Measurements from ENCODE around the gene P4HA2.
"Not testable (repeated sequence)": the region's sequence is repeated elsewhere in the genome, so short reads cannot be mapped to it uniquely, and the experiment has no call there.

P4HA2 gene

DNA sequence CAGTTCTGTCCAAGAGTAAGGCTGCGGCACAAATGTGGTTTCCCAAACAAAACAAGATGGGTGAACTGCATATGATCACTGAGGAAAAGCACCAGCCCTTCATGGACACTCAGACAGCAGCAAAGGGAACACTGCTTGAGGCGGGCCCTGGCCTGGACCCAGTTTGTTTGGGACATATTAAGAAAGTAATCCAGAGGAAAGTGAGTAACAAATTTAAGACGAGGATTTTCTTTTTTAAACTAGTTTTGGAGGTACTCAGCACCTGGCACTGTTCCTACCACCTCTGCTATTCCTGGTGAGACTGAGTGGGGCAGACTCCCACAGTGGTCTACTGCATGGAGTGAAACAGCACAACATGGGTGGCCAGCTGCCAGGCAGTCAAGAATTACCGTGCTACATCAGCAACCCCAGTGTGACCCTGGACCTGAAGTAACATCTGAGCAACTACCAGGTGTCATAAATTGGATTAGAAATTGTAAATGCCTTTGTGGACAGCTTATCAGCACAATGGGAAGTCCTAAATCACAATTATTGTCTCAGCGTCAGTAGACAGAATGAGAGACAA is 28.5 kb downstream of the P4HA2 start:
- DNase-seq (ENCODE audit: low read depth in 2 of 2) = no peak

DNA sequence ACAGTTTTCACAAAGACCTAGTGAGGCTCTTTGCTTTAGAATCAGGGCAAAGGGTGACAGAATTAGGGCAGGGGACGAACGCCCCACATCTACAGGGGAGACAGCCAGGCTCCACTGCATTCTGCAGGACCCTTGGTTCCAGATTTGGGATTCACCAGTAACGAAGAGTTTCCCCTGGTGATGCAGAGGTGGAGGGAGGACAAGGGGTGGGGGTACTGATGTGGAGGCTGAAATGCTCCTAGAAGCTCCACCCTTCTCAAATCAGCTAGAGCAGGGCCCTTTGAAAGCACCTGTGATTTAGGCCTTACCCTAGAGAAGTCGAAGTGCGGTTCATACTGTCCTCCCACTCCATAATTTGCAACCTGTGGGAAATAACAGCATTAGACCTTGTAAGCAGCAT is 29.1 kb downstream of the P4HA2 start:
- DNase-seq (ENCODE audit: low read depth in 2 of 2) = no peak

DNA sequence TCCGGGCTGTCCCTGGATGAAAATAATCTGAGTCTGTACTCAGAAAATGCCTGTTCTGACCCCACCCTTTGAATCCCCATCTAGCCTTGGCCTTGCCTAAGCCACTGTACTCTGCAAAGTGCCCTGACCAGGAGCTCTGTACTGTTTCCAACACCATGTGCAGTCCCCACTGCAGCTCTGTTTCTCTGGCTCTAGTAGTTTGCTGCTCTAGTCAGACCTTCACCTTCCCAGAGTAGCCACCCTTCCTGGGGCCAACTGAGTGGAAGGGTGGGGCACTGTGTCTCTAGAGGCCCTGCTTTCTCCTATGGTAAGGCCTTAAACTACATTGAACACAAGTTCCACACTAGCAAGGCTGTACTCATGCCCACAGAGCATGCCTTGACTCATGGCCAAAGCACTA is 31.9 kb downstream of the P4HA2 start:
- no peak for DNase-seq (ENCODE audit: low read depth in 2 of 2)

DNA sequence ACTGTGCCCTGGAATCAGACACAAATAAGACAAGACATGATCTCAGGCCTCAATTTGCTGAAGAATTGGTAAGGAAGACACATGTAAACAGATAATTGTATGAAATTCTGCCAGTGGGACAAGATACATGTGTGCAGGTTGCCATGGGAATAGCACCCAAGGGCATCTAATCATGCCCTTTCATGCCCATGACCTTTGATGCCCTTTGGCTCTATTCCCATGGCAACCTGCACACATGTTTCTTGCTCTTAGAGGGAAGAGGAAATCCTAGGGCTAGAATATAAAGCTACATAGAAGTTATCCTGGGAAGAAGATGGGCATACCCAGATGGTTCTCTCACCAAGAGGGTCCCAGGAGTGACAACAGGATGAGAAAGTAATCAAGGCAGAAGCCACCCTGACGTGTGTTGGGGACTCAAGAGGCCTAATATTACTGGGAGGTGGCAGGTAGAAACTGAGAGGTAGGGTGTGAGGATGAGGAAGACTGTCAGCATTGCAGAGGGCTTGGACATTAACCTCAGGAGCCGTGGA is 34.4 kb downstream of the P4HA2 start:
- no peak for DNase-seq (ENCODE audit: low read depth in 2 of 2)

DNA sequence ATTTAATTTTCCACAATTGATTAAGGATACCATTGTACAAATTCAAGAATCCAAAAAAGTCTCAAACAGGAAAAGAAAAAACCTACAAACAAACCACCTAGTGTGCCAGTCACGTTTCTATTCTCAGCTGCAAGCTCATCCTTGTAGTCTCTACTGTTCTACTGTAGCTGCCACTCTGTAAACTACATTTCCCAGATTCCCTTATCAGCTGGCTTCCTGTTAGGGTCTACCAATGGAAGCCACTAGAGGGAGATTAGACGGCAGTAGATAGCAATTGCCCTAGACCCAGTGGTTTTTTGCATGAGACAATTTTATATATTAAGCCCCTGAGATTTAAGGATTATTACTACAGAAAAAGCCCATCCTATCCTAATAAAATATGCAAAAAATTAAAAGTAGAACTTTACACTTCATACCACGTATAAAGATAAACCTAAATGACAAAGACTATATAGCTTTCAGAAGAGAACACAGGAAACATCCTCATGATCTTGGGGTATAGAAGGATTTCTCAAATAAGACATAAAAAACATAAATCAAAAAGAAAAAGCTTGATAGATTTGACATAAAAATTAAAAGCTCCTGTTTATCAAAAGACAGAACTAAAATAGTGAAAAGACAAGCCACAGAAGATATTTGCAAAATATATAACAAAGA is 37.4 kb downstream of the P4HA2 start:
- no peak for DNase-seq (ENCODE audit: low read depth in 2 of 2)

DNA sequence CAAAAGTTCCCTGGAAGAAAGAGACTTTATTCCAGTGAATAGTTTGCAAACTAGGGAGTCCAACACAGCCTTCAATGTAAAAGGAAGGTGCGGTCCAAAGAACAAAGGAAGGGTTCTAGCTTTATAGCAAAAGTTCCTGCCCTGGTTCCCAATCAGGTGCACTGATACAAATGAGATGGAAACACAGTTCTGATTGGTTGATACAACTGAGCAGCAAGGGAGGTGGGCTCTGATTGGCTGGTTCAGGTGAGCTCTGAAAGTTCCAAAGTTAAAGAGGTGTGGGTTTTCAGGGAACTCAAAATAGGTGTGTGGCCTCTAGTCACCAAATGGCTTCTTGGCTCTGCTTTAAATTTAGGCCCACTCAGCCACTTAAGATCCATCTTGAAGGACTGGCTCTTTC is 43.1 kb downstream of the P4HA2 start:
- DNase-seq (ENCODE audit: low read depth in 2 of 2) = no peak

DNA sequence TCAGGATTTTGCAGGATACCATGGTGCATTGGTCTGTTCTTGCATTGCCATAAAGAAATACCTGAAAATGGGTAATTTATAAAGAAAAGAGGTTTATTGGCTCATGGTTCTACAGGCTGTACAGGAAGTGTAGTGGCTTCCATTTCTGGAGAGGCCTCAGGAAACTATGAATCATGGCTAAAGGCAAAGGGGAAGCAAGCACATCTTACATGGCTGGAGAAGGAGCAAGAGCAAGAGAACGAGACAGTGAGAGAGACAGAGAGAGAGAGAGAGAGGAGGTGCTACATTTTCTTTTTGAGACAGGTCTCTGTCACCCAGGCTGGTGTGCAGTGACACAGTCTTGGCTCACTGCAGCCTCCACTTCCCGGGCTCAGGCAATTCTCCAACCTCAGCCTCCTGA is 43.9 kb downstream of the P4HA2 start:
- no peak for DNase-seq (ENCODE audit: low read depth in 2 of 2)

DNA sequence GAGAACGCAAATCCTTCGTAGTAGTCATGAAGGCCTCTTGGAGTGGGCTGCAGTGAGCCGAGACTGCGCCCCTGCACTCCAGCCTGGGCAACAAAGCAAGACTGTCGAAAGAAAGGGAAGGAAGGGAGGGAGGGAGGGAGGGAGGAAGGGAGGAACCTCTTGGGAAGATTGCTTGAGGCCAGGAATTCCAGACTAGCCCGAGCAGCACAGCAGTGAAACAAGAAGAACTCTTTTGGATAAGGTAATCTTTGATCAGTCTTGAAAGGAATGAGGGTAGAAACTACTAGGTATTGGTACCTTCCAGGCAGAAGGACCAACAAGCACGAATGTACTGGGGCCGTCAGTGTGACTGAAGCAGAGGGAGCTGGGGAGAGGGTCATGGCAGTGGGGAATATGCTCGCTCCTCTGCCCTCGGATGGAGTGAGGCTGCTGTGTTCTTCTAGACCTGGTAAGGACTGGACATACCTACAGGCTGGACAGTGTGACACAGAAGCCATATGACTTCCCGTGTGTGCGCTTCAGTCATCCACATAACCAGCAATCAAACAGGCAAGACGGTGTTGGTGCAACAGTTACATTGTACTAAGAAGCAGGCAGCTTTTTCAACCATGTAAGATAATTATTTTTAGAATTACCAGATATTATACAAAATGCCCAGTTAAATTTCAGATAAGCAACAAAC is 45.2 kb downstream of the P4HA2 start:
- no peak for DNase-seq (ENCODE audit: low read depth in 2 of 2)

DNA sequence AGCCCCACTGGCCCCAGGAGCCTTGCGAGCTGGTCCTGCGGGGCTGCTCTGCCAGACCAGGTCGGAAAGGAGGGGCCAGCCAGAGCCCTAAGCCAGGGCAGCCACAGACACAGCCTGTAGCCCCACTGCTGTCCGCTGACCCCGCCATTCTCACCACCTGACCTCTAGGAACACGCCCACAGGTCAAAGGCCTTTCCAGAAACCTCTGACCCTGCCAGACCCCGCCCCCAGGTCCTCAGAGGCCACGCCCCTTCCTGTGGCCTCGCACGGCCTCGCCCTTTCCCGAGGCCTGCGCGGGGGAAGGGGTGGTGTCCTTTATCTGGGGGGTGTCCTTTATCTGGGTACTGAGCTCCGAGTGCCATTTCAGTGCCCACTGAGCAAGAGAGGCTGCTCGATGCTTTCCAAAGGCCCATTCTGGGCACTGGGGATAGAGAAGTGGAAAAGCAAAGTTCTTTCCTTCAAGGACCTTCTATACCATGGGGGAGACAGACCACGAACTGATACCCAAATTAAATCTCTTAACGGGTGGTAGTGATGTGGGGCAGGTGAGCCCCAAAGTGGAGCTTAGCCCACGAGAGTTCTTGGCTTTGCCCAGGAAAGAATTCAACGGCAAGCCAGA is 46.5 kb downstream of the P4HA2 start:
- no peak for DNase-seq (ENCODE audit: low read depth in 2 of 2)

DNA sequence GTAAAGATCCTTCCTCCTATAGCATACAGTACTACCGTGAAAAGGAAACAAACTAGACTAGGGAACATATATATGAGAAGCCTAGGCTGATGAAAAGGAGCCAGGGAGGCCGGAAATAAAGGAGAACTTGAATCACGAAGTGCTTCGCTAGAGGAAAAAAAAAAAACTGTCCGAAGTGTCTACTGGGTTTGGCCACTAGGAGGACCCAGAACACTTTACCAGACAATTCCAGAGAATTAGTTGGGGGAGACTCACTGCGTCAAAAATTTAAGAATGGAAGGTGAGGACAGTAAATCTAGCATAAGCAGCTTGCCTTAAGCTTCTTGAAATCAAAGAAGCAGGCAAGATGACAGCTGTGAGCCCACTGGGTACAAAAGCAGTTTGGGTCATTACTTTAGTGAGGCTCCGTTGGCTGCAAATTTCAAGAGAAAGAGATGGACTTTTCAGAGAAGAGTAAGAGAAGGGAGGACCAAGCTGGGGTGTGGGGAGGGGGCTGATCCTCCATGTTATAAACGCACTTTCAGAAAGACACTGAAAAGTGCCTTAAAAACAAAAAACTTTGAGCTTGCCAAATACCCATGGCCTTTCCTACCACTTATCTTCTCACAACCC is 47.4 kb downstream of the P4HA2 start:
- DNase-seq (ENCODE audit: low read depth in 2 of 2) = no peak

DNA sequence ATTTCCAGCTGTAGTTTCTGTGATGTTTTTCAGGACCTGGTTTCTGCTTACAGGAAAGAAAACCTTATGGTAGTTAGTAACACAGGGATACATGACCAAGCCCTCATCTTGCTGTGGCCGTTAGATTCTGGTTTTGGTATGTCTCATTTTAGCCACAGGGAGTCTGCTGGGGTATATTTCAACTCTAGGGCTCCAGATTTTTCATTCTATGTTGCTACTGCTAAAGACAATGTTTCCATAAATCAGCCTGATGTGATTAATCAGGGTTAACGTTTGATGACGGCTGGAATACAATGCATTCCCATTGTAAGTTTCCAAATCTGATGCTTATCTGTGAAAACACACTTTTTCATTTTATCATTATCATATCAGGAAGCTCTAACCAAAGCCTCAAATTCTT is 48.2 kb downstream of the P4HA2 start:
- DNase-seq (ENCODE audit: low read depth in 2 of 2) = no peak

DNA sequence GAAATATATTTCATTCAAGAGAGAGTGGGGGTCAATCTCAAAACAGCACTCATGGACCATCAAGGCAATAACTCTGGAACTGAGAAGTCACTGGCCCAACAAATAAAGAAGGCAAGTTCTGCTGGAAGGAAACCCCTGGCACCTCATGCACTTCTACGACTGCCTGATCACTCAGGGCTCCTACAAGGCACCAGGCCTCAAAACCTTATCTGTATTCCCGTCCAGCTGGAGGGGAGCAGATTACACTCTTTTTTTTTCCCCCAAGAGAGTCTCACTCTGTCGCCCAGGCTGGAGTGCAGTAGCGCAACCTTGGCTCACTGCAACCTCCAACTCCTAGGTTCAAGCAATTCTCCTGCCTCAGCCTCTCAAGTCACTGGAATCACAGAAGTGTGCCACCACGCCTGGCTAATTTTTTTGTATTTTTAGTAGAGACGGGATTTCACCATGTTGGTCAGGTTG is 49.9 kb downstream of the P4HA2 start:
- DNase-seq (ENCODE audit: low read depth in 2 of 2) = no peak

DNA sequence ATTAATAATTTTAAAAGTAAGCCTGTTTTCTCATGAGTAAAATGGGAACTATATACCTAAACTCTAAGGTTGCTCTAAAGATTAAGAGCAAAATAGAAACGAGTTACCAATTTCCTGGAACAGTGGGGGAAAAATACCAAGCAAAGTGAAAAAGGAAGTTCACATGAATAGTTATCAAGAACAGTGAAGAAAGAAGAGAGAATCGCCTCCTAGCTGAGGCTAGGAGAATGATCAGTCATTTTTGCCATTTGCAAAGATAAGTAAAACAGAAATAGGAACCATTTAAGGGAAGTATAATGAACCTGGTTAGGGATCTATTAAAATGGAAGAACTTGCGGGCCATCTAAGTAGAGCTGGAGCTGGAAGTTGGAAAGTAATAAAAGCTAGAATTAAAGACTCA is 50.7 kb downstream of the P4HA2 start:
- DNase-seq (ENCODE audit: low read depth in 2 of 2) = no peak

DNA sequence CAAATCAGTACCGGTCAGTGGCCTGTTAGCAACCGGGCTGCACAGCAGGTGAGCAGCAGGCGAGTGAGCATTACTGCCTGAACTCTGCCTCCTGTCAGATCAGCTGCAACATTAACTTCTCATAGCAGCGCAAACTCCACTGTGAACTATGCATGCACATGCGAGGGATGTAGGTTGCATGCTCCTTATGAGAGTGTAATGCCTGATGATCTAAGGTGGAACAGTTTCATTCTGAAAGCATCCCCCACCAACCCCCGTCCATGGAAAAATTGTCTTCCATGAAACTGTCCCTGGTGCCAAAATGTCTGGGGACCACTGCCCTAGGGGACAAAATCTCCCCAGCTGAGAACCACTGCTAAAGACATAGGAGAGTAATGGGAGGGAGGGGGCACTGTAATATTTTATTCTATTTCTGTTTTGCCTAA is 51.1 kb downstream of the P4HA2 start:
- DNase-seq (ENCODE audit: low read depth in 2 of 2) = no peak

DNA sequence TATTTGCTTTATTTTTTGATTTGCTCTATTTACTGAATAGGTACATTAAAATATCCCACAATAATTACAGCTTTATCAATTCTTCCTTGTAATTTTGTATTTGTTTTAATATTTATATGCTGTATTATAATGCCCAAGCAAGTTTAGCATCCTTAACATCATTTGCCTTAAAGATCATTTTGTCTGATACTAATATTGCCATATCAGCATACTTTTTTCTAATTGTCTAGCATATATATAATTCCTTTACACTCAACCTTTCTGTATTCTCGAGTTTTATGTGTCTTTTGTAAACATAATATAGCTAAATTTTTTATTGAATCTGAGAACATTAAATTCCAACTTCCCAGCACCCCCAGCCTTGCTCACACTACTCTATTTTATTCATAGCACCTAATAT is 64.7 kb downstream of the P4HA2 start:
- no peak for DNase-seq (ENCODE audit: low read depth in 2 of 2)

DNA sequence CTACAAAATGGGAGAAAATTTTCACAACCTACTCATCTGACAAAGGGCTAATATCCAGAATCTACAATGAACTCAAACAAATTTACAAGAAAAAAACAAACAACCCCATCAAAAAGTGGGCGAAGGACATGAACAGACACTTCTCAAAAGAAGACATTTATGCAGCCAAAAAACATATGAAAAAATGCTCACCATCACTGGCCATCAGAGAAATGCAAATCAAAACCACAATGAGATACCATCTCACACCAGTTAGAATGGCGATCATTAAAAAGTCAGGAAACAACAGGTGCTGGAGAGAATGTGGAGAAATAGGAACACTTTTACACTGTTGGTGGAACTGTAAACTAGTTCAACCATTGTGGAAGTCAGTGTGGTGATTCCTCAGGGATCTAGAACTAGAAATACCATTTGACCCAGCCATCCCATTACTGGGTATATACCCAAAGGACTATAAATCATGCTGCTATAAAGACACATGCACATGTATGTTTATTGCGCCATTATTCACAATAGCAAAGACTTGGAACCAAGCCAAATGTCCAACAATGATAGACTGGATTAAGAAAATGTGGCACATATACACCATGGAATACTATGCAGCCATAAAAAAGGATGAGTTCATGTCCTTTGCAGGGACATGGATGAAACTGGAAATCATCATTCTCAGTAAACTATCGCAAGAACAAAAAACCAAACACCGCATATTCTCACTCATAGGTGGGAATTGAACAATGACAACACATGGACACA is 65.9 kb downstream of the P4HA2 start:
- not testable (repeated sequence) for DNase-seq (ENCODE audit: low read depth in 2 of 2)

DNA sequence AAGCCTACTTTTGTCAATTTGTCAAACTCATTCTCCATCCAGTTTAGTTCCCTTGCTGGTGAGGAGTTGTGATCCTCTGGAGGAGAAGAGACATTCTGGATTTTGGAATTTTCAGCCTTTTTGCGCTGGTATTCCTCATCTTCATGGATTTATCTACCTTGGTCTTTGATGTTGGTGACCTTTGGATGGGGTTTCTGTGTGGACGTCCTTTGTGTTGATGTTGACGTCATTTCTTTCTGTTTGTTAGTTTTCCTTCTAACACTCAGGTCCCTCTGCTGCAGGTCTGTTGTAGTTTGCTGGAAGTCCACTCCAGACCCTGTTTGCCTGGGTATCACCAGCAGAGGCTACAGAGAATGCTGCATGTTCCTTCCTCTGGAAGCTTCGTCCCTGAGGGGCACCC is 71.2 kb downstream of the P4HA2 start:
- no peak for DNase-seq (ENCODE audit: low read depth in 2 of 2)

DNA sequence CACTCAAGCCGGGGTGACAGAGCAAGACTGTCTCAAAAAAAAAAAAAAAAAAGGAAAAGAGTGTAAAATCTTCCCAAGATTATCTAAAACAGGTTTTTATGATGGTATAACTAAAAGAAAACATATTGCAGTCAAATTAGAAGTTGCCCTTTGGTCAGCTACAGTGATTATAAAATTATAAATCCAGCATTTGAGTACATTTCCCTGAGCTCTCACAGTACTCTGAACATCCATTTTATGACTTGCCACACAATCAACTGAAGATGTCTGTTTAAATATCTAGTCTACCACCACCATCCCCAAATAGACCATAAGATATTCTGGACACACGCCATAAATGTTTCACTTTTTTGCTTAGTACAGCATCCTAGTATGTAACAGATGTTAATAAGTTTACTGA is 77.1 kb downstream of the P4HA2 start:
- no peak for DNase-seq (ENCODE audit: low read depth in 2 of 2)

DNA sequence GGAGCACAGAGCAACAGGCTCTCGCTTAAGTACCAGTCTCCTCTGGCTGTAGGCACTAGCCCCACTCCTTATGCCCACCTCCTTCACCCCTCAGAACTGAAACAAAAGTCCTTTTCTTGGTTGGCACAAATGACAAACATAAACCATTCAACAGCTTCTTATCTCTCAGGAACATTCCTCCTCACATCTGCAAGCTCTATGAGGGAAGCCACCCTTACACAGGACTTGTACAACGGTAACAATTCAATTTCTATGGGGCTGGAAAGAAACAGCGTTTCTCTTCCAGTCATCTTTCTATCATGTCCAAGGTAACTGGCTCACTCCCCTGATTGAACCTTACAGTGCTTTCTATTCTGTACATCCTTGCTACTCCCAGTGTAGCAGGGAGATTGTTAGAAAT is 80.0 kb downstream of the P4HA2 start:
- DNase-seq (ENCODE audit: low read depth in 2 of 2) = no peak

DNA sequence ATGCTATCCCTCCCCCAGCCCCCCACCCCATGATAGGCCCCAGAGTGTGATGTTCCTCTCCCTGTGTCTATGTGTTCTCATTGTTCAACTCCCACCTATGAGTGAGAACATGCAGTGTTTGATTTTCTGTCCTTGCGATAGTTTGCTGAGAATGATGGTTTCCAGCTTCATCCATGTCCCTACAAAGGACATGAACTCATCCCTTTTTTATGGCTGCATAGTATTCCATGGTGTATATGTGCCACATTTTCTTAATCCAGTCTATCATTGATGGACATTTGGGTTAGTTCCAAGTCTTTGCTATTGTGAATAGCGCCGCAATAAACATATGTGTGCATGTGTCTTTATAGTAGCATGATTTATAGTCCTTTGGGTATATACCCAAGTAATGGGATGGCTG is 82.3 kb downstream of the P4HA2 start:
- DNase-seq (ENCODE audit: low read depth in 2 of 2) = not testable (repeated sequence)

DNA sequence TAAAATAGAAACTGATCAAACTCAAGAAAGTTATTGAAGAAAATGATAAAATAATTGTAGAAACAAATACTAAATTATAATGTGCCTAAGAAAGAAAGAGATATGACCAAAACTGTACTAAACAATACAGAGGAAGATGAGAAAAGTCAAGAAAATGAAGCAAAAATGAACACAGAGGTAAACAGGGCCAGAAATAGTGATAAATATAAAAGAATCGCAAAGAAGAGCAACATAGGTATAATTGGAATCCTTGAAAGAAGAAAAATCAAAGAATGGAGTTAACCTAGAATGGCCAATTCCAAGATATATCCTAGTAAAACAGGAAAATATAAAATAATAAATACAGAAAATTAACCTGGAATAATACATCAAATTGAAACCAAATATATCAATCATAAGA is 84.5 kb downstream of the P4HA2 start:
- no peak for DNase-seq (ENCODE audit: low read depth in 2 of 2)

DNA sequence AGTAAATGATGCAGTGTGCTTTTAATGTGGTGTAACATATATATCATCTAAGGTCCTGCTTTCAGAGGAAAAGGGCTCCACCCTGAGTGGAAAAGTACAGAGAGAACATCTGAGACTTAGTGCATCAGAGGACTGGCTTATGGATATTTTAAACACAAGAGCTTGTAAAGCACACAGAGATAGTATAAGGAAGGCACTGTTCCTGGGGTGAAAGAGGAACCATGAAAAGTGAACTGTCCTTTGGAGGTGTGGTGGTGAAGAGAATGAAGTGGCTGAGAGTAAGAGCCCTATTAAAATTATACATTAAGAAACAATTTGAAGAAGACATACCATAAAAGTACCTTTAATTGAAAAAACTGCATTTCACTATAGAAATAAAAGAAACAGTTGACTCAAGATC is 85.2 kb downstream of the P4HA2 start:
- no peak for DNase-seq (ENCODE audit: low read depth in 2 of 2)

All from stimulated activated CD8-positive, alpha-beta memory T cell treated with anti-CD3 and anti-CD28 coated beads, Interleukin-15, amount 100 ng/mL, for 4 hours (primary cell).